Endothelial cell of umbilical vein (primary cell): Measurements from ENCODE around the gene PCDHGA8. TPM values are rescaled to one million over a fixed set of nuclear protein-coding genes. Genes with fewer than 3 reads are reported as not detected.
A peak's percentile ranks its signal among the peaks of the same experiment; 100 is the strongest.

Experiments
- BruUV-seq: library from RNA; stranded (reverse); fragments of 400-500 nt; replicated peaks from 2 replicates; lab custom pipeline; 2021; lab: Mats Ljungman, UMichigan
- CTCF ChIA-PET: fragments of 300-600, 350-600 bp; sonication (Branson Sonifier 250); formaldehyde crosslinking; loops from one replicate; lab custom pipeline; 2021; ENCODE audit warnings: antibody characterized with exemption, inconsistent platforms; lab: Charles Lee
- POLR2A ChIA-PET: fragments of 300-600, 350-600 bp; sonication (Branson Sonifier 250); formaldehyde crosslinking; loops from one replicate; lab custom pipeline; 2021; ENCODE audit warnings: antibody characterized with exemption, inconsistent platforms; lab: Charles Lee
- DNase-seq: peaks from one replicate; pipeline ENCODE4 v3.0.0-alpha.2; 2011; ENCODE audit warnings: low read depth, low spot score
- FAIRE-seq: peaks from 2 replicates; lab custom pipeline; 2011; peaks lifted over from hg19 to GRCh38; lab: Jason Lieb, UNC
- H2AFZ ChIP-seq: 2 replicates; pipeline ENCODE4 v1.6.0; 2012; ENCODE audit warnings: low read depth, low read length, control low read depth, inconsistent platforms
- H3K27ac ChIP-seq: 2 replicates; pipeline ENCODE4 v1.5.1; 2011; ENCODE audit warnings: low read depth, mild to moderate bottlenecking, control low read depth, low read length, moderate library complexity; ENCODE audit not compliant: insufficient read depth
- H3K27me3 ChIP-seq, 2 experiments: 2 replicates each; pipeline versions ENCODE4 v1.6.0 to v1.6.1; 2011; ENCODE audit warnings: low read length in 2 of 2, mixed read lengths in 1 of 2; ENCODE audit not compliant: control insufficient read depth in 2 of 2, insufficient read depth in 2 of 2
- H3K36me3 ChIP-seq, 2 experiments: 2 replicates in 1 of 2; 3 replicates in 1 of 2; pipeline ENCODE4 v1.5.1; 2011; ENCODE audit warnings: low read length in 2 of 2, mild to moderate bottlenecking in 1 of 2, moderate library complexity in 1 of 2; ENCODE audit not compliant: control insufficient read depth in 2 of 2, insufficient read depth in 2 of 2; ENCODE audit errors: extremely low read depth in 1 of 2
- H3K4me1 ChIP-seq: 3 replicates; pipeline ENCODE4 v1.5.1; 2011; ENCODE audit warnings: mild to moderate bottlenecking, low read length; ENCODE audit not compliant: control insufficient read depth, insufficient read depth; ENCODE audit errors: extremely low read depth
- H3K4me2 ChIP-seq: 2 replicates; pipeline ENCODE4 v1.6.1; 2011; ENCODE audit warnings: low read length, control low read depth, mixed read lengths; ENCODE audit not compliant: insufficient read depth
- H3K4me3 ChIP-seq, 3 experiments: fragments of 200-600 bp in 1 of 3; sonication (generic), shearing (Covaris generic) in 1 of 3; replicated peaks in 1 of 3; 2 replicates each; pipeline ENCODE4 v1.5.1; 2011 to 2016; ENCODE audit warnings: control low read depth in 3 of 3, low read length in 3 of 3, mild to moderate bottlenecking in 2 of 3, inconsistent platforms in 1 of 3, low read depth in 1 of 3, moderate library complexity in 1 of 3; ENCODE audit not compliant: insufficient read depth in 1 of 3
- H3K79me2 ChIP-seq: 2 replicates; pipeline ENCODE4 v1.6.0; 2012; ENCODE audit warnings: low read length, inconsistent platforms; ENCODE audit not compliant: control insufficient read depth, insufficient read depth
- H3K9ac ChIP-seq: replicated peaks from 2 replicates; pipeline ENCODE3; 2011; ENCODE audit warnings: low read length, control low read depth; ENCODE audit not compliant: insufficient read depth; ENCODE audit errors: extremely low read depth
- H3K9me1 ChIP-seq: replicated peaks from 3 replicates; pipeline ENCODE4 v1.6.0; 2011; ENCODE audit warnings: mild to moderate bottlenecking, low read length; ENCODE audit not compliant: control insufficient read depth, insufficient read depth; ENCODE audit errors: extremely low read depth
- H3K9me3 ChIP-seq: replicated peaks from 2 replicates; pipeline ENCODE4 v1.5.1; 2012; ENCODE audit warnings: low read length, inconsistent platforms; ENCODE audit not compliant: control insufficient read depth, insufficient read depth
- H4K20me1 ChIP-seq: replicated peaks from 2 replicates; pipeline ENCODE3; 2011; ENCODE audit warnings: mild to moderate bottlenecking, low read length; ENCODE audit not compliant: control insufficient read depth, insufficient read depth; ENCODE audit errors: extremely low read depth
- CTCF ChIP-seq, 2 donors: IDR thresholded peaks; 1 replicate in 1 of 2; 2 replicates in 1 of 2; pipeline ENCODE4 v1.5.1; 2011; ENCODE audit warnings: low read length in 2 of 2, mild to moderate bottlenecking in 2 of 2, moderate library complexity in 2 of 2, control low read depth in 1 of 2, inconsistent platforms in 1 of 2, low read depth in 1 of 2; ENCODE audit not compliant: insufficient read depth in 1 of 2; ENCODE audit errors: extremely low read depth in 1 of 2
- EZH2 ChIP-seq: IDR thresholded peaks from 2 replicates; pipeline ENCODE4 v1.6.1; 2012; ENCODE audit warnings: borderline replicate concordance, low read depth, mild to moderate bottlenecking, moderate library complexity, low read length, inconsistent platforms; ENCODE audit not compliant: severe bottlenecking
- FOS ChIP-seq: IDR thresholded peaks from 2 replicates; pipeline ENCODE4 v1.6.1; 2011; ENCODE audit warnings: mild to moderate bottlenecking, low read length, moderate library complexity, borderline replicate concordance; ENCODE audit not compliant: insufficient read depth
- GATA2 ChIP-seq: IDR thresholded peaks from 2 replicates; pipeline ENCODE4 v1.7.0; 2011; ENCODE audit warnings: low read depth, mild to moderate bottlenecking, moderate library complexity, mixed read lengths, low read length; ENCODE audit not compliant: insufficient read length, insufficient read depth
- JUN ChIP-seq: IDR thresholded peaks from 2 replicates; pipeline ENCODE4 v1.6.1; 2011; ENCODE audit warnings: borderline replicate concordance, low read depth; ENCODE audit not compliant: insufficient read length, insufficient read depth
- MAX ChIP-seq: IDR thresholded peaks from 2 replicates; pipeline ENCODE4 v1.6.1; 2011; ENCODE audit not compliant: insufficient read depth, insufficient read length
- MYC ChIP-seq: IDR thresholded peaks from one replicate; pipeline ENCODE4 v1.6.1; 2011; ENCODE audit warnings: mild to moderate bottlenecking, low read depth, low read length
- POLR2A ChIP-seq: IDR thresholded peaks from 2 replicates; pipeline ENCODE4 v1.6.1; 2012; ENCODE audit warnings: low read depth, mild to moderate bottlenecking, control low read depth, low read length
- POLR2AphosphoS5 ChIP-seq: IDR thresholded peaks from 2 replicates; pipeline ENCODE4 v1.6.1; 2012; ENCODE audit warnings: low read depth, mild to moderate bottlenecking, control low read depth, low read length, moderate library complexity; ENCODE audit not compliant: insufficient read depth
- dilution Hi-C: fragments of 300-500 bp; cut with MboI; formaldehyde crosslinking; loops from one replicate; pipeline ENCODE4 v1.15.0; 2019; ENCODE audit warnings: low sequenced_read_pairs; ENCODE audit not compliant: extremely low pct_ligation_motif_present
- intact Hi-C: fragments of 100-400 bp; cut with micrococcal nuclease; formaldehyde crosslinking; loops from one replicate; pipeline ENCODE4 v1.10.0; 2022
- polyA plus RNA-seq, 4 experiments: library from polyadenylated mRNA; depleted of rRNA in 3 of 4; stranded (reverse) in 3 of 4; unstranded in 1 of 4; fragments of >200 nt; gene quantifications; 2 replicates each; pipeline versions ENCODE4 v1.2.1 to v1.2.3, GENCODE V29; 2011 to 2012; ENCODE audit warnings: missing spikeins in 1 of 4
- total RNA-seq: library from RNA; stranded (reverse); gene quantifications from 2 replicates; pipeline ENCODE4 v1.2.3, GENCODE V29; 2021

Gene PCDHGA8
- total and polyA plus RNA-seq, 2 donors (not counting 3 experiments of a cell fraction or from before 2014, with no cell fraction given) = 0.44 to 0.95 TPM

GRCh38 chr5:141360685-141361084 is 31.7 kb upstream of the PCDHGA8 start:
- intact Hi-C loops = no loop called here

More at GRCh38 chr5:141360685-141361084, 31.7 kb upstream of the PCDHGA8 start:
- no peak overlapping the region for H3K9ac ChIP-seq
- H3K27me3 ChIP-seq = peaks cover 51 to 69% of the 10 kb centered on the region in 2 experiments
- dilution Hi-C loops = no loop called here
- H3K4me2 ChIP-seq = no peak overlapping the region
- no peak for TF ChIP-seq CTCF (IDR thresholded peaks at IDR 0.05; ENCODE audit: extremely low read depth in 1 of 2, insufficient read depth in 1 of 2, low read depth in 1 of 2, low read length in 2 of 2)
- no peak for TF ChIP-seq GATA2
- TF ChIP-seq MAX = no peak
- no peak for TF ChIP-seq MYC
- no peak for TF ChIP-seq POLR2A
- TF ChIP-seq EZH2 = peak; percentile 0
- TF ChIP-seq FOS = no peak
- no peak for TF ChIP-seq POLR2AphosphoS5
- TF ChIP-seq JUN = no peak
- H3K9me1 ChIP-seq = no peaks in the 10 kb centered on the region
- H3K79me2 ChIP-seq = no peaks in the 10 kb centered on the region
- no peak overlapping the region for H3K4me3 ChIP-seq
- peaks cover 2% of the 10 kb centered on the region for H3K9me3 ChIP-seq
- H3K27ac ChIP-seq = no peak overlapping the region
- no peaks in the 10 kb centered on the region for H3K36me3 ChIP-seq
- FAIRE-seq = no peak
- DNase-seq = no peak
- no peaks in the 10 kb centered on the region for H4K20me1 ChIP-seq
- no TSS peak for BruUV-seq
- H2AFZ ChIP-seq = no peak overlapping the region
- no peaks in the 10 kb centered on the region for H3K4me1 ChIP-seq
- CTCF ChIA-PET = interaction anchor here (0.7 to 1.3 kb wide), 8 partner anchors 10 to 203 kb away, joined by 3 to 5 read pairs (median 3); partner anchors contain the start of genes PCDHGA11, PCDHGA12 and PCDHGB1
- POLR2A ChIA-PET = no interaction called here
